ENCODE results near the gene EBF4.

GRCh38 chr20:2746636-2747265 is 54.2 kb downstream of the EBF4 start:
- TF ChIP-seq CTCF (IDR thresholded peaks at IDR 0.05) (no peak), ZFX (IDR thresholded peaks at IDR 0.05; ENCODE audit: borderline replicate concordance) (no peak)
